ENCODE measurements around the gene DSCAML1.
A peak's percentile ranks its signal among the peaks of the same experiment; 100 is the strongest.

The DSCAML1 gene

DNA sequence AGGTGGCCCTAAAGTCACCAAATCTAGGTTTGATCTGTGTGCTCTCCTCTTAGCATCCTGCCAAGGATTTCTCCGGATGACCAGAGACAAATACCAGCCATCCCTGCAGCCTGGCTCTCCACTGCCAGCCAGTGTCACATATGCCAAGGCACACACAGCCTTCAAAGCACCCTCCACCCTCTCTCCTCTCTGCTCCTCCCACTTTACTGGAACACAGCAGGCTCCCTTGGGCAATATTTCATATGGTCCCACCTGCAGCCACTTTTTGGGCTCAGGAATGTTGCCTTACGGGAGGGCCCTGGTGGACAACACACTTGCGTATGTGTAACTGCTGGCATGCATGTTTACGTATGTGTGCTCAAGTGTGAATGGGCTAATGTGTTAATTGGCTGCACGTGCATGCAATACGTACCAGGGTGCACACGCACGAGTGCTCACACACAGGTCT is 285.5 kb downstream of the DSCAML1 start:
- no peak for DNase-seq

- DNase-seq, result no peak
Measured at GRCh38 chr11:117510646-117511045, 286.4 kb downstream of the DSCAML1 start.

- no peak for DNase-seq
Measured at GRCh38 chr11:117509543-117509942, 287.5 kb downstream of the DSCAML1 start.

DNA sequence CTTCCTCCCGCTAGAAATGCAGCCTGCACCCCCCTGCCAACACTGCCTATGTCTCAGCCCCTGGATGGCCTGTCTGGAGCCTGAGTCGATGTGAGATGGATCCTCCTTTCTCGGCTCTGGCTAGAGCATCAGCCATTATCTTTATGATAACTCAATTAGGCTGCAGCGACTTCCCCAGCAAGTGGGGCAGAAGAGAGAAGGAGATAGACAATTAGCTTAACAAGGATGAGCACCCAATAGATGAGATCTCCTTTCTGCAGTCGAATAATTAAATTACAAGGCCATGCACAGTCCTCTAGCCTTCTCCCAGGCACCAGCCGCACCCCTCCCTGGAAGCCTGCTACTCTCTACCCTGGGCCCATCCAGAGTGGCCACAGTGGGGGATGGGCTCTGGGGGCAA is 290.0 kb downstream of the DSCAML1 start:
- DNase-seq, result no peak

- no peak for DNase-seq
Measured at GRCh38 chr11:117505285-117505970, 291.6 kb downstream of the DSCAML1 start.

DNA sequence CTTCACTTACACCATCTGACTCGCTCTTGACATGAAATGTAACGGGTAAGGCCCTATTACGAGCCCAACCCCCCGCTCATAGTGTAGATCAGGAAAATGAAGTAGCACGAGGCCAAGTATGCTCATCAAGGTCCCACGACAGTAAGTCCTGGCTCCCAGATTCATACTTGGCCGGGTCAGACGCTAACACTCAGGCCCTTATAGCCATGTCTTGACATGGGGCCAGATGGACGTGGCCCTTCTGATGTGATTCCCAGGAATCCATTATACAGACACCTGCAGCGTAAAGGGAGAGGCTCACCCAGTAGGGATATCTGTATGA is 294.3 kb downstream of the DSCAML1 start:
- DNase-seq, result no peak

- no peak for DNase-seq
Measured at GRCh38 chr11:117502015-117502778, 294.8 kb downstream of the DSCAML1 start.

- DNase-seq, result no peak
Measured at GRCh38 chr11:117501237-117501898, 295.6 kb downstream of the DSCAML1 start.

- no peak for DNase-seq
Measured at GRCh38 chr11:117498791-117499190, 298.2 kb downstream of the DSCAML1 start.

DNA sequence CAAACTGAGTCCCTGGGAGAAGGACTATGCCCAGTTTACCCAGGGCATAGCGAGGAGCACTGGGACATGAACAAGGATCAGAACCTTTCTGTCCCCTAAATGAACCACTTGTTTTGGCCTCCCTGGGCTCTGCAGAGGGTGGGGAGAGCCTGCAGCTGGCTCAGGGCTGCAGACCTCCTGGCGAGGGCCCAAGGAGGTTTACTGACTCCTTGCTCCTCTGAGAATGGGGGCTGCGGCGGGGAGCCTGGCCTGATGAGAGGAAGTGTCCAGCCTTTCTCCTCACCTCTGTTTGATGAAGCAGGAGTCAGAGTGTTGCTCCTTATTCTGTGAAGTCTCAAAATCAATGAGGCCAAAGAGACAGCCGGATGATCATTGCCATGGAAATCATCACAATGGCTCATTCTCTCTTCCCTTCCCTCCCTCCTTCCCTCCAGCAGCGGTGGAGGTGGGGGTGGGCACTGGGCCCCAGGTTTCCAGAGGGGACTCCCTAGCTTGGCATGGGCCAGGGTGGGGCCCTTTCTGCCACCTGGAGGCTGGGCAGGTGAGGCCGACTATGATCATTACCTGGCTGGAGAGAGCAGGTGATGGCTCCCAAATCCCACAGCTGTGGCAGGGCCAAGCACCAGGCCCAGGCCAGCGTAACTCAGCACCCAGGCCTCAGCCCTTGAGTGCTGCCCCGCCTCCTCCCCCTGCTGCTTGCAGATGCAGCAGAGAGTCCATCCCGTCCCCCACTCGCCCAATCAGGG is 299.6 kb downstream of the DSCAML1 start:
- DNase-seq, result no peak

GRCh38 chr11:117495357-117495756 is 301.7 kb downstream of the DSCAML1 start:
- DNase-seq, result no peak

DNA sequence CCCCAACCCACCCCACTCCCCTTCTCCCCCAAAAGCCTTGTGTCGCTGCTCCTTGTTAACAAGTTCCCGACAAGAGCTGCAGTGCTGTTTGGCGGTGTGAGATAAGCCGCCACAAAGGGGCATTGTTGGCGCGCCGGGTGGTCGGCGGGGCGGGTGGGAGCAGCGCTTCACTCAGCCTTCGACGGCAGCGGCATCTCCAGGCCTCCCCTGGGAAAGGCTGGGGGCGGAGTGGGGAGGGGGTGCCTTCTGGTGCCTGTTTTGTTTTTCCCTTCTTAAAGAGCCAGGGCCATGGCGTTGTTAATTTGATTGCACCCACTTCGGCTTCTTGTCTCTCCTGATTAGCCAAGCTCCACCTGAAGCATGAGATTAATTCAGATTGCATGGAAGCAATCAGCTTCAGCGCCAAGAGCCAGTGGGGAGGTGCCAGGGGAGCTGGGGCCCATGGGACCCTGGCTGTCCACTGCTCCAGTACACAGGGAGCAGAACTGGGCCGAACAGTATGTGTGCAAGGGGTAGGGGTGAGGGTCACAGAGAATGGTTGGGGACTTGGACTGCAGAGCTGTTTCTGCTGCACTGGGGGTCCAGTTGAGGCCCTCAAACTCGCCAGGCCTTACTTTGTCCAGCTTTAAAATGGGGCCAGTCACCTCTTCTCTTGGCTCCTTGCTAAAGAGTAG is 304.3 kb downstream of the DSCAML1 start:
- DNase-seq, result peak; percentile 60

- no peak for DNase-seq
Measured at GRCh38 chr11:117490911-117491310, 306.1 kb downstream of the DSCAML1 start.

DNA sequence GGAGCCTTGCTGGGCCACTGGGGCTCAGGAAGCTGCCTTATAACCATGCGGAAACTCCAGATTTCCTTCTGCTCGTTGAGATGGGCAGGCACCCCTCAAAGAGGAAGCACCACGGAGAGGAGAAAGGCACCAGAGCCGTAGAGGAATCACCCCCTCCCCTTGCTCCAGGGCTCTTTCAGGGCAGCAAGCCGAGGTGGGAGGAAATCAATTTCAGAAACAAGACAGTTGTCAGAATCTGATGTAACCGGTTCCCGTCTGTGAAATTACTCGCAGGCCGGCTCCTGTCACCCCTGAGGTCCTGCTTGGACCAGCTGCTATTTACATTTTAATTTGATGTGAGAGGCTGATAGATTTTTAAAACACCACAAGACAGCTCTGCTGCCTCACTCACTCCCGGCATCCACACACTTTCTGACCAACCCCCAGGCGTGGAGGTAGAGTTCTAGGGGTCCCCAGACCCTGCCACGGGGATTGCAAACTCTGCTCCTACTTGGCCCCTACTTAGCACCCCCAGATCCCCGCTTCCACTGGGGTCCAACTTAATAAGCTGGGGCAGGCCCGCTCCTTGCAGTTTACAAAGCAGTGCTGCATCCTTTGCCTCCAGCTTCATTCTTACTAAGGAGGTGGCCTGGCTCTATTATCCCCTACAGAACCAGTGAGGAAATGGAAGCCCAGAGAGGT is 306.9 kb downstream of the DSCAML1 start:
- DNase-seq, result peak; percentile 56

DNA sequence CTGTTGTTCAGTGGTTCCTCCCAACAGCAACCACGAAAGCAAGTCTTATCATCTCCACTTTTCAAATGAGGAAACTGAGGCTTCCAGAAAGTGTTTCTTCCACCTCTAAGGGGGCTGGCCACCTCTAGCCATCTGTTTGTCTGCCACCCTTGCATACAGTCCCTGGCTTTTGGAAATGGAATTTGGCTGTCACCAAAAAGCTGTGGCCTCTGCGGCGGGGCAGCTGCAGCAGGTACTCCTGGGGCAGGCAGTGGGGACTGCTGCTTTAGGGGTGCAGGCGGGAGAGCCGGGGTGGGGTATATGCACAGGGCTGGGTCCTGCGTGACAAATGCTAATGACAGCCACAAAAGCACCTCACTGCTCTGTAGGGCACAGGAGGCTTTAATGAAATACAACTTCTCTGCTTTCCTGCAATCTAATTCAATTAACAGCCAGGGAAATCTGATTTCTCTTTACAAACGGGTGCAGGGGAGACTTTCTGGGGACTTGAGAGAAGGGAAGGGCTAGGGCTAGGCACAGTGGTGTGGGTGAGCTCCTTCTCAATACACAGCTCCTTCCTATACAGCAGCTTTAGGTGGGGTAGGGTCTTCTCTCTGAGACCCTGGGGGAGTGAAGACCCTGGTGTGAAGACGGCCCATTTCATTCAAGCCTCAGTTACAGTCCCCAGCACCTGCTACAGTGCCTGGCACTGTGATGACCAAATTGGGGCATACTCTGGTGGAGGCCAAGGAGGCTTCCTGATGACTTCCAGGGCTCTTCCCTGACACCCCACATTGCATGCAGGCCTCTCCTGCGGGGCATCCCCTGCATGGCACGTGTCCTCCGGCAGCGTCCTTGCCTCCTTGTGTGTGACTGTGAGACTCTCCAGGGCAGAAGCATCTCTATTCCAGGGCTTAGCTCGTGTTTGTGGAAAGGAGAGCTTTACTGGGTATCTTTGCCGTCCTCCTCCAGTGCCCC is 307.7 kb downstream of the DSCAML1 start:
- no peak for DNase-seq

GRCh38 chr11:117486059-117486458 is 311.0 kb downstream of the DSCAML1 start:
- no peak for DNase-seq

DNA sequence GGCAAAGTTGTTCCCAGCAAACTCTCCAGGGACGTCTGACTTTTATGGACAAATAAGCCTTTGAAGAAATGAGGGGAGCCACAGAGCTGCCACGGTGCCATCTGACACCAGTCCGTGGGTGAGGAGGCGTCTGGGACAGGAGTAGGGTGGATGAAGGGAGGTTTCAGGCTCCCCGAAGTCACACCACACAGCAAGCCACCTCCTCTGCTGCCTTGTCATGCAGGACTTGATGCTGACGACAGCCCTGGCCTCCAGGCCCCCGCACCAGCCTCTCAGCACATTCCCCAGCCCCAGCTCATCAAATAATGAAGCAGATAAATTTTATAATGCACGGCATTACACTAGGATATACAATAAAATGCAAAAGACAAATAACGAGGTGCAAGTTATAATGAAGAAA is 312.9 kb downstream of the DSCAML1 start:
- DNase-seq, result no peak

- DNase-seq, result no peak
Measured at GRCh38 chr11:117483372-117483771, 313.6 kb downstream of the DSCAML1 start.

DNA sequence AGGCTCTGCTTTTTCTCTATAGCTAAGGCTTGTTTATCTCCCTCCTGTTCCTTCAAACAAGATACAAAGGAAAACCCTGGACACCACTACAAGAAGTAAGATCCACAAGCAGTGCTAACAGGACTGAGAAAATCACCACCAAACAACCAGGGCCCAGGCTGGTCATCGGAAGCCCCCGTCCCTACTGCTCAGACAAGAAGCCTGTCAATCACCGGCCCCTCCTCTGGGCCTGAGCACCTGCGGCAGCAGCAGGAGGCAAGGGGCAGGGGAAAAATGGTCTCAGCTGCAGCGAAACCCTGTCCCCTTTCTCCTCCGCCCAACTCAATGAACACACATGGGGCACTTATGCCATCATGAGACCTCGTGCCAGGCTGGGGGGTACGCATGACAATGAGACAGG is 314.1 kb downstream of the DSCAML1 start:
- DNase-seq, result no peak

DNA sequence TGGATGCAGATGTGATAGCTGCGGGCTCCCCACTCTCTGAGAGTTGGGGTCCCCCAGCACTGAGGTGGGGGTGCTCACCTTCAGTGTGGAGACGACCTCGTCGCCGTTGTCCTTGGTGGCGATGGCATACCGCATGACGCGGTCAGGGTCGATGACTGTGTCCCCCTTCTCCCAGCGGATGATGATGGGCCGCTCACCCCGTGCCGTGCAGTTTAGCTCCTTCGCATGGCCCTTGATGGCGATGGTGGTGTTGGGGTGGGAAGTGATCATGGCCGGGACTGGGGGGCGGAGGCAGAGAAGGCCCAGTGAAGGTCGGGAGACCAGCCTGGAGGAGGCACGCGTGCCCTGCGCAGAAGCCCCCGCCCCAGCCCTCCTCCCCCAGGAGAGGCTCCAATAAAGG is 315.1 kb downstream of the DSCAML1 start:
- DNase-seq, result no peak

GRCh38 chr11:117481036-117481435 is 316.0 kb downstream of the DSCAML1 start:
- DNase-seq, result no peak
